Tibial nerve (tissue), 4 donors: ENCODE measurements around the gene DHX30. TPM values are rescaled to one million over a fixed set of nuclear protein-coding genes. Genes with fewer than 3 reads are reported as not detected.

ENCODE experiments used
- DNase-seq, 2 donors: peaks; one replicate each; pipeline ENCODE4 v3.0.0-alpha.2; 2019; ENCODE audit warnings: low spot score in 2 of 2
- H3K27ac ChIP-seq, 4 donors: fragments of 200-600 bp; sonication (generic) in 3 of 4; one replicate each; pipeline ENCODE4 v1.5.1; 2017 to 2019; ENCODE audit warnings: mild to moderate bottlenecking in 1 of 4
- H3K27me3 ChIP-seq, 2 donors: fragments of 200-600 bp; sonication (generic) in 1 of 2; one replicate each; pipeline versions ENCODE4 v1.5.1 to v1.6.0; 2017 to 2019
- H3K36me3 ChIP-seq, 3 donors: fragments of 200-600 bp; sonication (generic); one replicate each; pipeline ENCODE4 v1.5.1; 2018 to 2019
- H3K4me1 ChIP-seq, 4 donors: fragments of 200-600 bp; sonication (generic) in 3 of 4; one replicate each; pipeline ENCODE4 v1.5.1; 2017 to 2019
- H3K4me3 ChIP-seq, 4 donors: fragments of 200-600 bp; sonication (generic) in 3 of 4; one replicate each; pipeline ENCODE4 v1.5.1; 2017 to 2019; ENCODE audit warnings: mild to moderate bottlenecking in 1 of 4, moderate library complexity in 1 of 4
- H3K9me3 ChIP-seq, 4 donors: fragments of 200-600 bp; sonication (generic) in 3 of 4; one replicate each; pipeline ENCODE4 v1.5.1; 2017 to 2019
- CTCF ChIP-seq, 5 experiments: fragments of 200-600 bp in 3 of 5; fragments of 450-650 bp in 2 of 5; sonication (generic) in 3 of 5; IDR thresholded peaks; one replicate each; pipeline ENCODE4 v1.5.1; 2016 to 2019; ENCODE audit warnings: antibody characterized with exemption in 5 of 5, mild to moderate bottlenecking in 3 of 5, moderate library complexity in 2 of 5
- EP300 ChIP-seq, 2 donors: sonication (generic); formaldehyde crosslinking; IDR thresholded peaks; one replicate each; pipeline ENCODE4 v1.6.1; 2017; ENCODE audit warnings: antibody characterized with exemption in 2 of 2, mild to moderate bottlenecking in 1 of 2
- POLR2A ChIP-seq, 2 donors: fragments of 450-650 bp; IDR thresholded peaks; one replicate each; pipeline ENCODE4 v1.6.1; 2017; ENCODE audit warnings: antibody characterized with exemption in 2 of 2, mild to moderate bottlenecking in 2 of 2, moderate library complexity in 2 of 2
- WGBS, 2 donors: methylation state at CpG; one replicate each; pipeline ENCODE4 v1.1.5; 2018; 5-methylcytosine and 5-hydroxymethylcytosine counted together
- total RNA-seq, 4 donors: library from RNA; depleted of rRNA; stranded (reverse); fragments of >200 nt; gene quantifications; one replicate each; pipeline ENCODE4 v1.1.0, GENCODE V29; 2016

DHX30 gene
- total RNA-seq, 4 donors from 2014 or later: 71.9 to 86.4 (median 78.8) TPM

GRCh38 chr3:47870156-47870555, 67.2 kb downstream of the DHX30 start:
- TF ChIP-seq CTCF (IDR thresholded peaks at IDR 0.05) (no peak), EP300 (IDR thresholded peaks at IDR 0.05) (no peak)
- Histone ChIP-seq H3K27me3 (no peaks in the 10 kb centered on the region), H3K36me3 (peaks cover 0 to 99% (median 30%) of the 10 kb centered on the region in 3 donors), H3K9me3 (no peaks in the 10 kb centered on the region), H3K27ac (no peak overlapping the region), H3K4me1 (no peaks in the 10 kb centered on the region), H3K4me3 (no peak overlapping the region)
- WGBS, 2 donors: 89 to 92% methylated on average over 3 of the region's 3 CpGs
- DNase-seq: no peak

- Histone ChIP-seq H3K27me3 (no peaks in the 10 kb centered on the region), H3K4me1 (no peaks in the 10 kb centered on the region), H3K27ac (no peak overlapping the region), H3K4me3 (no peak overlapping the region), H3K36me3 (peaks cover 3 to 99% (median 30%) of the 10 kb centered on the region in 3 donors), H3K9me3 (no peaks in the 10 kb centered on the region)
- no peak for DNase-seq
- 89% methylated on average over 12 of the region's 12 CpGs for whole genome bisulfite sequencing, 2 donors
- TF ChIP-seq EP300 (IDR thresholded peaks at IDR 0.05) (no peak), POLR2A (IDR thresholded peaks at IDR 0.05) (no peak), CTCF (IDR thresholded peaks at IDR 0.05) (no peak)
These were observed 67.8 kb downstream of the DHX30 start for GRCh38 chr3:47870702-47871260.

- no peaks in the 10 kb centered on the region for H3K9me3 ChIP-seq
- H3K27ac ChIP-seq: no peak overlapping the region
- 95 to 97% methylated on average over 2 of the region's 2 CpGs for whole genome bisulfite sequencing, 2 donors
- H3K27me3 ChIP-seq: no peaks in the 10 kb centered on the region
- no peaks in the 10 kb centered on the region for H3K4me1 ChIP-seq
- H3K4me3 ChIP-seq: no peak overlapping the region
- no peak for DNase-seq
- H3K36me3 ChIP-seq: peaks cover 3 to 97% (median 30%) of the 10 kb centered on the region in 3 donors
- TF ChIP-seq CTCF (IDR thresholded peaks at IDR 0.05): no peak
- no peak for TF ChIP-seq EP300 (IDR thresholded peaks at IDR 0.05)
- no peak for TF ChIP-seq POLR2A (IDR thresholded peaks at IDR 0.05)
These were observed 68.5 kb downstream of the DHX30 start for GRCh38 chr3:47871389-47871788.

- DNase-seq: no peak
- WGBS, 2 donors: 76 to 78% methylated on average over 4 of the region's 4 CpGs
- Histone ChIP-seq H3K36me3 (peaks cover 3 to 90% (median 30%) of the 10 kb centered on the region in 3 donors), H3K4me3 (no peak overlapping the region), H3K4me1 (peaks cover 0 to 5% (median 0%) of the 10 kb centered on the region in 4 donors), H3K27me3 (no peaks in the 10 kb centered on the region), H3K9me3 (no peaks in the 10 kb centered on the region), H3K27ac (no peak overlapping the region)
- TF ChIP-seq CTCF (IDR thresholded peaks at IDR 0.05) (no peak), EP300 (IDR thresholded peaks at IDR 0.05) (no peak), POLR2A (IDR thresholded peaks at IDR 0.05) (no peak)
These were observed 70.0 kb downstream of the DHX30 start for GRCh38 chr3:47872916-47873315.

- TF ChIP-seq CTCF (IDR thresholded peaks at IDR 0.05) (no peak), EP300 (IDR thresholded peaks at IDR 0.05) (no peak)
- H3K4me3 ChIP-seq: no peak overlapping the region
- H3K9me3 ChIP-seq: no peaks in the 10 kb centered on the region
- H3K36me3 ChIP-seq: peaks cover 3 to 74% (median 25%) of the 10 kb centered on the region in 3 donors
- H3K4me1 ChIP-seq: peaks cover 0 to 18% (median under 1%) of the 10 kb centered on the region in 4 donors
- no peak overlapping the region for H3K27ac ChIP-seq
- H3K27me3 ChIP-seq: no peaks in the 10 kb centered on the region
- WGBS, 2 donors: 93 to 100% methylated on average over 2 of the region's 2 CpGs
- no peak for DNase-seq
These were observed 71.5 kb downstream of the DHX30 start for GRCh38 chr3:47874438-47874837.
